GM12875 (cell line): ENCODE measurements around the gene ANKRD24.

Experiments used
- H3K4me3 ChIP-seq: one replicate; pipeline ENCODE4 v1.5.1; 2011; ENCODE audit warnings: low read depth, low read length, control low read depth
- CTCF ChIP-seq: IDR thresholded peaks from 2 replicates; pipeline ENCODE4 v1.5.1; 2011; ENCODE audit warnings: low read depth, mild to moderate bottlenecking, control low read depth, inconsistent platforms, low read length, moderate library complexity, borderline replicate concordance; ENCODE audit not compliant: insufficient read depth

ANKRD24 gene

DNA sequence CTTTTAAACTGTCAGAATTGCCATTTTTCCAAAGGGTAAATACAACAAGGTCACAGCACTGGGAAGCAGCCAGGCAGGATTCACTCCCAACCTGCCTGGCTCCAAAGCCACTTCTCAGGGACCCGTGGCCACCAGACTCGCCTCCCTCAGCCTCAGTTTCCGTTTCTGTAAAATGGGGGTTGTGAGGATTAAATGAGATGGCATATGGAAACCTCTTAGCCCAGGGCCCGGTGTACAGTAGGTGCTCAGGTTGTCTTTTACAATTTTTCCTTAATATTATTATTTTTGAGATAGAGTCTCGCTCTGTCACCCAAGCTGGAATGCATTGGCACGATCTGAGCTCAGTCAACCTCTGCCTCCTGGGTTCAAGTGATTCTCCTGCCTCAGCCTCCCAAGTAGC is 74.5 kb downstream of the ANKRD24 start:
- no peak overlapping the region for H3K4me3 ChIP-seq
- no peak for TF ChIP-seq CTCF

- no peak for TF ChIP-seq CTCF
These were observed 75.7 kb downstream of the ANKRD24 start for GRCh38 chr19:4258181-4258580.

GRCh38 chr19:4260613-4261191 is 78.2 kb downstream of the ANKRD24 start:
- no peak overlapping the region for H3K4me3 ChIP-seq
- no peak for TF ChIP-seq CTCF

More at GRCh38 chr19:4258181-4258580, 75.7 kb downstream of the ANKRD24 start:
- no peak overlapping the region for H3K4me3 ChIP-seq

DNA sequence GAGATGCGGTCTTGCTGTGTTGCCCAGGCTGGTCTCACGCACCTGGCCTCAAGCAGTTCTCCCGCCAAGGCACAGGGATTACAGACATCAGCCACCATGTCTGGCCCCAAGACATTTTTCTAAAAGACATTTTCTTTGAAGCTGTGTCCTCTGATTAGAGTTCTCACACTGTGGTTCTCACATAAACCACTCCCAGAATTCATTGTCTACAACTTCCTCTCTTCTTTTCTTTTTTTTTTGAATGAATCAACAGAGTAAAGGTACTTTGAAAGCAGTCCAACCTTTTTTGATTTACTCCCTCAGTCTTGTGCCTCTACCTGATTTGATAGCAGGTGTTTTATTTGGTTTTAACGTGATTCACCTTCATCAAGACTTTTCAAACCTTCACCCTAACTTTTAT is 82.3 kb downstream of the ANKRD24 start:
- no peak for TF ChIP-seq CTCF
- no peak overlapping the region for H3K4me3 ChIP-seq

- H3K4me3 ChIP-seq, result no peak overlapping the region
- TF ChIP-seq CTCF, result no peak
These were observed 83.9 kb downstream of the ANKRD24 start for GRCh38 chr19:4266253-4267000.

GRCh38 chr19:4267101-4267900 is 84.8 kb downstream of the ANKRD24 start:
- no peak overlapping the region for H3K4me3 ChIP-seq
- peak; percentile 80 for TF ChIP-seq CTCF
